AG08395 (cell line): ENCODE measurements around the gene MISP.
"Not testable (repeated sequence)": the region's sequence is repeated elsewhere in the genome, so short reads cannot be mapped to it uniquely, and the experiment has no call there.

ENCODE experiments used
- DNase-seq: peaks from one replicate; pipeline ENCODE4 v3.0.0; 2012; ENCODE audit warnings: mixed read lengths, low spot score

MISP gene

DNA sequence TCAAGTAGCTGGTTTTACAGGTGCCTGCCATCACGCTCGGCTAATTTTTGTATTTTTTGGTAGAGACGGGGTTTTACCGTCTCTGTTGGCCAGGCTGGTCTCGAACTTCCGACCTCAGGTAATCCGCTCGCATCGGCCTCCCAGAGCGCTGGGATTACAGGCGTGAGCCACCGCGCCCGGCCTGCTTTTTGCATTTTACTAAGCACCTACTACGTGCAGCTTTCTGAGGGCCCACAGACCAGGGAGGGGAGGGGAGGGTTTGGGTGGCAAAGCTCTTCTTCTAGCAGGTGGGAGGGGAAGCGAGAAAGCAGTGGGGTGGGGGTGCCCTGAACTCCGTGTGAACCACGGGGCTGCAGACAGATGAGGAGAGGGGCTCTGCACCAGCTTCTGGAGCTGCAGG is 27.2 kb upstream of the MISP start:
- no peak for DNase-seq

GRCh38 chr19:725461-726089 is 25.3 kb upstream of the MISP start:
- DNase-seq = no peak

DNA sequence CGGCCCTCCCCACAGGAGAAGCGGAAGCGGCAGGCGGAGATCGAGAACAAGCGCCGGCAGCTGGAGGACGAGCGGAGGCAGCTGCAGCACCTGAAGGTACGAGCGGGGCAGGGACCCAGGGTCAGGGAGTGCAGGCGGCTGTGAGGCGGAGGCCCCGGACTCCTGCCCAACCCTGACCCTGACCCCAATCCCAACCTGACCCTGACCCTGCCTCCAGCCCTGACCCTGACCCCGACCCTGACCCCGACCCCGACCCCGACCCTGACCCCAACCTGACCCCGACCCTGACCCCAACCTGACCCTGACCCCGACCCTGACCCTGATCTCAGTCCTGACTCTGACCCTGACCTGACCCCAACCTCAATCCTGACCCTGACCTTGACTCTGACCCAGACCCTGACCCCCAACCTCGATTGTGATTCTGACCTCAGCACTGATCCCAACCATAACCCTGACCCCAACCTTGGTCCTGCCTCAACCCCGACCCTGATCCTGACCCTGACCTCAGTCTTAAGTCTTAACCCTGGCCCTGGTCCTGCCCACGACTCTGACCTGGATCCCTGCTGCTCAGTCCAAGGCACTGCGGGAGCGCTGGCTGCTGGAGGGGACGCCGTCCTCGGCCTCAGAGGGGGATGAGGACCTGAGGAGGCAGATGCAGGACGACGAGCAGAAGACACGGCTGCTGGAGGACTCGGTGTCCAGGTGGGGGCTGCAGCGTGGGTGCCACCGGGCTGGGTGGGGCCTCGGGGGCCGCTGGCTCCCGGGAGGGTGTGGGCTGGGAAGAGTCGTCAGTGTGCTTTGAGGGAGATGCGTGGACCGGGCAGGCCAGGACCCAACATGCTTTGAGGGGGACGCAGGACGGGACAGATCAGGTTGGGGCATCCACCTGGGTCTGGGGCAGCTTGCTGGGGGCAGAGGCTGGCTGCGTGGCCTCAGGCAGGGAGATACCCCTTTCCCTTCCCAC is 23.6 kb upstream of the MISP start:
- DNase-seq = no peak

DNA sequence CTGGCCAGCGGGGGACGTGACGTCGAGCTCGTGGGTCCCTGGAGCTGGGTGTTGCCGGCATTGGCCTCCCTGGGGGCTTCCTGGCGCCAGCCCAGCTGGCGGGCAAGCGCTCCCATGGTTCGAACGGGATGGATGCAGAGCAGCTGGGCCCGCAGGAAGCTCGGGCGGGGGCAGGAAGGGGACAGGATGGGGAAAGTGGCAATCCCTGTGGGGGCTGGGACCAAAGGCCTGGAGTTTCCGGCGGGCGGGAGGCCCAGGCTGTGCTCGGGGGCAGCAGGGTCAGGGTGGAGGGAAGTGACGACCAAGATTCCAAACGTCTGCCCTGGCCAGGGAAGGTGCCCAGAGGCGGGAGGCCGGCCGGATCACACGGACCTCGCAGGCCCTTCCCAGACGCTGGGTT is 22.9 kb upstream of the MISP start:
- no peak for DNase-seq

GRCh38 chr19:729564-729963 is 21.3 kb upstream of the MISP start:
- not testable (repeated sequence) for DNase-seq

DNA sequence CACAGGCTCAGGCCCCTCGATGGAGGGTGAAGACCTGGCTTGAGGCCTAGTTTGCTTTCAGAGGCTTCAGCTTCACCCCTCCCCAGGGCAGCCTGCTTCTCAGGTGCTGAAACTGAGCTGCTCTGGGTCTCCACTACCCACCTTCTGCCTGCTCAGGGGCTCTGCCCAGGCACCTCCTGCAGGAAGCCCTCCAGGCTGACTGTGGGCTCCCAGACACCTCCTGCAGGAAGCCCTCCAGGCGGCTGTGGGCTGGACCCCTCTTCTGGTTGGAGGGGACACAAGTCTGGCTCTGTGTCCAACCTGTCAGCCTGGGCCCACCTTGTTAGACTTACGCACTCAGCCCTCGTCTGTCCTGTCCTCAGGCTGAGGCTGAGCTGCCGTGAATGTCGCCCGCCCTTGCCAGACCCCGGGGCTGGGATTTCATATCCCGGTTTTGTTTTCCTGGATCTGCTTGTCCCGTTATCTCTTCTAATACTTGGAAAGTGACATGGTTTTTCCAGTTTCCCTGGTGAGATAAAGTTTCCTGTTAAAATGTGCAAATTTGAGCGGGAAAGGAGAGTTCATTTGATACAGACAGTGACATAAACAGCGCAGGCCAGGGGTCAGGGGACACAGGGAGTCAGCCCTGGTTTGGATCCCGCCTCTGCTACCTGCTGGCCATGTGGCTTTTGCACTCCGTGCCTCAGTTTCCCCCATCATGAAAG is 20.8 kb upstream of the MISP start:
- DNase-seq = no peak

GRCh38 chr19:731000-731399 is 19.9 kb upstream of the MISP start:
- no peak for DNase-seq

DNA sequence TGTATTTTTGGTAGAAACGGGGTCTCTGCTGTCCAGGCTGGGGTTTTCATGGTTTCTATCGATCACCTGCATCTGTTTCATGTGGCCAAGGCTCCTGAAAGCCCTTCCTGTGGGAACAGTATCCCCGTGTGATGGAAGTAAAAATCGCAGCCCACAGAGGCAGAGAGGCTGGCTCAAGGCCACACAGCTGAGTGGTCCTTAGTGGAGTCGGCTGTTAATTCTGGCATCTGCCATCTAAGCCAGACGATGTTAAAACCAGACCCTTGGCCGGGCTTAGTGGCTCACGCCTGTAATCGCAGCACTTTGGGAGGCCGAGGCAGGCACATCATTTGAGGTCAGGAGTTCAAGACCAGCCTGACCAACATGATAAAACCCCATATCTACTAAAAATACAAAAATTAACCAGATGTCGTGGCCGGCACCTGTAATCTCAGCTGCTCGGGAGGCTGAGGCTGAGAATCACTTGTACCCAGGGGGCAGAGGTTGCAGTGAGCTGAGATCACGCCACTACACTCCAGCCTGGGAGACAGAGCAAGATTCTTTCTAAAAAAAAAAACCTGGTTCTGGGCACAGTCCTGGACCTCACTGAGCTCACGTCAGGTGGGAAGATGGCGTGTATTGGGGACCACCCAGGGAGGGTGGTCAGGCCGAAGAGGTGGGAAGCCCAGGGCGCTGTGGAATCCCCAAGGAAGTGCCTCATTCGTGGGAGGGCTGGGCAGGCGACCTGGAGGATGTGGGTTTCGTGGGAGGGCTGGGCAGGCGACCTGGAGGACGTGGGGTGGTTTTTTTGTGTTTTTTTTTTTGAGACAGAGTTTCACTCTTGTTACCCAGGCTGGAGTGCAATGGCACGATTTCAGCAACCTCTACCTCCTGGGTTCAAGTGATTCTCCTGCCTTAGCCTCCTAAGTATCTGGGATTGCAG is 18.5 kb upstream of the MISP start:
- no peak for DNase-seq

GRCh38 chr19:734716-735115 is 16.2 kb upstream of the MISP start:
- DNase-seq = no peak

DNA sequence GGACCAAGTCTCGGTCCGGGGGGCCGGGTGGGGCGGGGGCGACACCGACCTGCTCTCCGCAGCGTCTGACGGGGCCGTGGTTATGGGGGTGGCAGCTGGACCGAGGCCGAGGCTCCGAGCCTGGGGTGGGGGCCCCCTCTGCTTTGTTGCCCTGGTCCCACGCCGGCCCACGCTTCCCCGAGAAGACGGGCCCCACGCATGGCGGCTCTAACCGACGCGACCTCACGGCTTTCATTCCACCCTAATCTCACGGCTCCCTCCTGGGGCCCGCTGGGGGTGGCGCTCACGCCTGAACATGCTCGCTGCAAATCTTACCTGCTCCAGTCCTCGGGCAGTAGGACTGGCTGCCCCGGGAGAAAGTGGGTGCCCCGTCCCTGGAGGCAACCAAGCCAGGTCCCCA is 14.8 kb upstream of the MISP start:
- DNase-seq = no peak

GRCh38 chr19:737591-738093 is 13.3 kb upstream of the MISP start:
- DNase-seq = peak; percentile 64

- DNase-seq = no peak
Observed at GRCh38 chr19:738509-739128, 12.3 kb upstream of the MISP start.

DNA sequence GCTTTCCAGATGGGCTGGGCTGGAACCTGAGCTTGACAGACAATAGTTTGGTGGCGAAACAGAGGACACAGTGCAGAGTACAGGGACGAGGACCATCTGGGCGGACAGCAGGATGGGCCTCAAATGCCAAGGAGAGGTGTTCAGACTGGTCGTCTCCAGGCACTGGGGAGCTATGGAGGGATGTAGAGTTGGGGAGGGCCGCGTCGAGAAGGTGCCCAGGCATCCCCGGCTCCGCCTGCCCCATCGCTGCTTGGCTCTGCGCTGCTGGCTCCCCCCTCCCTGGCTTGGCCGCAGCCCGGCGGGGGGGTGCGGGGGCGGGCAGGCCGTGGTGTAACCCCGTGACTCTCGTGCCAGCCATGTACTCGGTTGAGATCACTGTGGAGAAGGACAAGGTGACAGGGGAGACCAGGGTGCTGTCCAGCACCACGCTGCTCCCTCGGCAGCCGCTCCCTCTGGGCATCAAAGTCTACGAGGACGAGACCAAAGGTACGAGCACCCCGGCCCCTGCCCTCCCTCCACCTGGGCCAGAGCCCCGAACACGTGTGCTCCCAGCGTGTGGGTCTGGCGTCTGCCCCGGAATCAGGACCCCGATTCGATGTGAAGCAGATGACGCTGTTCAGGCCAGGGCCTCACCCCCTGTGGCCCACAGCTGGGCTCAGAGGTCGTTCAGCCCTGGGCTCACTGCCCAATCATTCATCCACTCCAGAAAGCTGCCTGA is 10.8 kb upstream of the MISP start:
- DNase-seq = no peak

DNA sequence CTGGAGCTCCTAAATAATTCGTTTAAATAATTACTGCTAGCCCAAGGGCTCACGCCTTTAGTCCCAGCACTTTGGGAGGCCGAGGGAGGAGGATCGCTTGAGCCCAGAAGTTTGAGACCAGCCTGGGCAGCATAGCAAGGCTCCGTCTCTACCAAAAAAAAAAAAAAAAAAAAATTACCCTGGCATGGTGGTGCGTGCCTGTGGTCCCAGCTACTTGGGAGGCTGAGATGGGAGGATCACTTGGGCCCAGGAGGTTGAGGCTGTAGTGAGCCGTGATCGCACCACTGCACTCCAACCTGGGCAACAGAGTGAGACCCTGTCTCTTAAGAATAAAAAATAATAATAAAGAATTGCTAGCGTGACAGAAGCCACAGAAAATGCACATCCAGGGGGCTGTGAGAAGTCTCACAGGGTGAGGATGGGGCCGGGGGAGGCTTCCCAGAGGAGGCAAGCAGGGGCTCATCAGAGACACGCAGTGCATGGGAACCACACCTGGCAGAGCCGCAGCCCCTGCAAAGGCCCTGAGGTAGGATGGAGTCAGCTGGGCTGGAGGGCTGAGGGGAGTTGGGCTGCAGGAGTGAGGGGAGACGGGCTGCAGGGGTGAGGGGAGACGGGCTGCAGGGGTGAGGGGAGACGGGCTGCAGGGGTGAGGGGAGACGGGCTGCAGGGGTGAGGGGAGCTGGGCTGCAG is 10.0 kb upstream of the MISP start:
- not testable (repeated sequence) for DNase-seq

DNA sequence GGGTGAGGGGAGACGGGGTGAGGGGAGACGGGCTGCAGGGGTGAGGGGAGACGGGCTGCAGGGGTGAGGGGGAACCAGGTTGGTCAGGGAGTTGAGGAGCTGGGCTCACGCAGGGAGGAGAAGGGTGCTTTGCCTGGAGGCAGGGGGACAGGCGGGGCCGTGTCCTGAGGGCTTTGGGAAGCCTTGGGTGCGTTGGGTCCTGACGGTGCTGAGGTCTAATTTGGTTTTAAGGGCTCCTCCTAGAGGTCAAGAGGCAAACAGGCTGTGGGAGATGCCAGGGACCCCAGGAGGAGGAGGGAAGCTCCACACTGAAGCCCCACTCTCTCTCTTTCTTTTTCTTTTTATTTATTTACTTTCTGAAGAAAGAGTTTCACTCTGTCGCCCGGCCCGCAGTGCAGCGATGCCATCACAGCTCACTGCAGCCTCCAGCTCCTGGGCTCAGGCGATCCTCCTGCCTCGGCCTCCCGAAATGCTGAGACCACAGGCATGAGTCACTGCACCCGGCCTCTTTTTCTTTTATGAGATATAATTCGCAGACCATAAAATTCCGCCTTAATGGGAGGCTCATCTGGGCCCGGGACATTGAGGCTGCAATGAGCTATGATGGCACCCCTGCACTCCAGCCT is 9.3 kb upstream of the MISP start:
- no peak for DNase-seq

GRCh38 chr19:742540-743075 is 8.3 kb upstream of the MISP start:
- DNase-seq = no peak

DNA sequence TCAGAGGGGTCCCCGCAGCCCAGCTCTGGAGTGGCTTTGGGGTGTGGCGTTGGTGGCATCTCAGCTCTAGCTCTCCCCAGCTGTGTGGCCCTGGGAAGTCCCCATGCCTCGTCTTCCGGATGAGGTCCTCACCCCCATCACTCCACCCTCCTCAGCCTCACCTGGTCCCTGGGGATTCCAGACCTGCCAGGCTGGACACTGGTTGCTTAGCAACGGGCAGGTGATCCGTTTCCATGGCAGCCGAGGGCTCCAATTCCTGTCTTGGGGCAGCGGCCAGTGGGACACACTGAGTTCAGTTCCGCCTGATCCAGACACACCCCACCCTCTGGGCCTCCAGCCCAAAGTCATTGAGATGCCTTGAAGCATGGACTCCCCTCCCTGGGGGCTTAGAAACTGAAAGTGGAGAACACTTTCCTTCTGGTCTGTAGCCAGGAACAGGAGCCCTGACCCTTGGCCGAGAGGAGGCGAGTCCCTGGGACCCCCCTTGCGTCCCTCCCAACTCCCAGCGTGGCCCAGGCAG is 7.7 kb upstream of the MISP start:
- DNase-seq = no peak

DNA sequence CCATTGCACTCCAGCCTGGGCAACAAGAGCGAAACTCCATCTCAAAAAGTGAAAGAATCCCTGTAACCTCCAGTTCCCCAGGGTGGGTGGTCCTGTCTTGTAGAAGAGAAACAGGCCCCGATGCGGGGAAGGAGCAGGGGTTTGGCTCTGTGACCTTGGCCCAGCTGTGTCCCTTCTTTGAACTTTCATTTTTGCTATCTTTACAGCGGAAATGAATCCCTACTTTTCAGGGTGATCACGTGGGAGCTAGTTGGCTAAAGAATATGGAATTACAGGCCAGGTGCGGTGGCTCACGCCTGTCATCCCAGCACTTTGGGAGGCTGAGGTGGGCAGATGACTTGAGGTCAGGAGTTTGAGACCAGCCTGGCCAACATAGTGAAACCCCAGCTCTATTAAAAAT is 5.8 kb upstream of the MISP start:
- not testable (repeated sequence) for DNase-seq
